Lung microvascular endothelial cell (primary cell): ENCODE data around the gene MOB2. TPM values are rescaled to one million over a fixed set of nuclear protein-coding genes. Genes with fewer than 3 reads are reported as not detected.

ENCODE experiments used
- DNase-seq, 2 donors: peaks; one replicate each; pipeline versions ENCODE4 v3.0.0 to v3.0.0-alpha.2; 2010; ENCODE audit warnings: low read depth in 2 of 2
- total RNA-seq: library from RNA; depleted of rRNA; stranded (reverse); fragments of >200 nt; gene quantifications from 2 replicates; pipeline ENCODE4 v1.2.1, GENCODE V29; 2014

The MOB2 gene
- total RNA-seq, 1 donor from 2014 or later, result 46.0 TPM

DNA sequence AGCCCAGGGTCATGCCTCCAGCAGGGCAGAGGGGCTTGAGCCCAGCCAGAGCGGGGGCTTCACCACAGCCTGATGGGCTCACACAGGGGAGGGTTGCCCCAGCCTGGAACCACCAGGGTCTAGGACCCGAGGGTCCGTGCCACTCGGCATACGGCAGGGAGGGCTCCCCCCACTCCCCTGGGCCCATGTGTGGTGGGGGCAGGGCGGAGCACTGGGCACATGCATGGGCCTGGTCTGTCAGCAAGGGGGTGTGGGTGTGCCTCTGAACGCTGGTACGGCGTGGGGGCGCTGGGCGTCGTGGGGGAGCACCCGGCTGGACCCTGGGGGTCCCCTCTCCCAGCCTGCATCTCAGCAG, 29.3 kb downstream of the MOB2 start:
- DNase-seq, result no peak

DNA sequence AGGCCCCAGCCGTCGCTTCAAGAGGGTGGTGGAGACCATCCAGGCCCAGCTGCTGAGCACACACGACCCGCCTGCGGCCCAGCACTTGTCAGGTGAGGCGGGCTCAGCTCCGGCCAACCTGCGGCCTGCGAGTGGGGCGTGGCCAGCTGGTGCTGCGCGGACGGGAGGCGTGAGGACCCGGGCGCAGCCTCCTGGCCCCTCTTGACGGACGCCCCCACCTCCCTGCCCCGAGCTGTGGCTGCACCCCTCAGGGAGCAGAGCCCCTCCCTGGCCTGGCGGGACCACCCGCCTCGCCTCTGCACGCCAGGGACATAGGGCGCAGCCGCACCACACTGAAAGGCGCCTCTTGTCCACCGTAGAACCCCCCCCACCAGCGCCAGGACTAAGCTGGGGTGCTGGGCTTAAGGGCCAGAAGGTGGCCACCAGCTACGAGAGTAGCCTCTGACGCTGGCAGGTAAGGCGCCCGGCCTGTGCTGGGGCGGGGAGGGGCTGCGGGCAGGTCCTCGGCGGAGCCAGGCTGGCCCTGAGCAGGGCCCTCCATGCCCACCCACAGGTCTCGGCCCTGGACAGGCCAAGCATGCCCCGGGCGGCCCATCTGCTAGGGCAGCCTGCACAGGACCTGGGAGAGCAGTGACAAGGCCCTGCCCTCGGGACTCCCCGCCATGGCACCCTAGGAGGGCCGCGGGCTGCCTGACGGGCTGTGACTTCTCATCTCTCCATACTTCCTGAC, 29.8 kb downstream of the MOB2 start:
- DNase-seq, result no peak

DNA sequence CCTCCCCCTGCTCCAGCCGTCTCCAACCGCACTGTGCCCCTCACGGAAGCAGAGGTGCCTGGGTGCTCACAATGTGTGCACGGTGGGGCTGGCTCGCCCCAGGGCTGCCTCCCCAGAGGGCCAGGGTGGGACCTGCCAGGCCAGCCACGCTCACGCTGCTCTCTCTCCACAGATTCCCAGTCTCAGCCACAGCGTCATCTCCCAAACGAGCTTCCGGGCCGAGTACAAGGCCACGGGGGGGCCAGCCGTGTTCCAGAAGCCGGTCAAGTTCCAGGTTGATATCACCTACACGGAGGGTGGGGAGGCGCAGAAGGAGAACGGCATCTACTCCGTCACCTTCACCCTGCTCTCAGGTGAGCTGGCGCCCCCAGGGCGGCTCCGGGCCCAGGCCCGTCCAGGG, 30.4 kb downstream of the MOB2 start:
- no peak for DNase-seq

DNA sequence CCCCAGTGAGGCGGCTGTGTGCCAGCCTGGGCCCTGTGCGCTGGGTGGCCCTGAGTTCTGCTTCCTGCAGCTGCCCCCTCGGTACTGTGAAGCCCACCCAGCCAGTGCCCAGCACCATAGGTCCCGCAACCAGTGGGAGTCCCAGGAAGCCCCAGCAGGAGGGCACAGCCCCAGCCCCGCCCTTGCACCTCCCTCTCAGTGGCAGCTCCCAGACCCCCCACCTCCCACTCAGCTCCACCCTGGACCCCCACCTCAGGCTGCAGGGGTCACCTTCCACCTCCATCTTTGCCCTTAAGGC, 30.9 kb downstream of the MOB2 start:
- DNase-seq, result no peak

DNA sequence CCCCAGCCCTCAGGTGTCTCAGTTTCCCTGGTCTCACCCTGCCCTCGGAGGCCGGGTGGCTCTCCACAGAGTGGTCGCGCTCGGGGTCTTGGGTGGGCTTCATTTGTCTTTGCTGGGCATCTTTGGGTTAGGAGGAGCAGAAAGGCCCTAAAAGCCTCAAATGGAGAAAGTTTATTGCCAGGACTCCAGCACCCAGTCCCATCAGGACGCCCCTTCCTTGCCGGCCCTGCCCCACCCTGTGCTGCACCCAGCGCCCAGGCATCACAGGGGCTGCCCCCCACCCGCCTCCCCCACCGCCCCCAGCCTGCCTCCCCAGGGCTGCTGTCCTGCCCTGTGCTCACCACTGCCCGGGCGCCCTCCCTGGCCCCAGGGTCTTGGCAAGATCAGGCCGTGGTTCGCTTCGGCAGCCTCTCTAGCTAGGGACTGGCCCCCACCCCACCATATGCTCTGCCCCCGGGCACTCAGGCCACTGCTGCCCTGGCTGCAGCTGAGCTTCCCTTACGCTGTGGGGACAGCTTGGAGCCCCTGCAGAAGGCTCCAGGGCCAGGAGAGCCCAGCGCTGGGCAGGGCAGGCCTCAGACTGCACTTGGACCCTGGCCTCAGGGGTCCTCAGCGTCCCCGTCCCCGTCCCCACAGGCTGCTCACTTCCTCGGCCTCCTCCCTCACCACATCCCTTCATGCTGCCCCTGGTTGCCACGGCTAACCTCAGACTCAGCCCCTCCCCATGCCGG, 31.4 kb downstream of the MOB2 start:
- DNase-seq, result no peak

DNA sequence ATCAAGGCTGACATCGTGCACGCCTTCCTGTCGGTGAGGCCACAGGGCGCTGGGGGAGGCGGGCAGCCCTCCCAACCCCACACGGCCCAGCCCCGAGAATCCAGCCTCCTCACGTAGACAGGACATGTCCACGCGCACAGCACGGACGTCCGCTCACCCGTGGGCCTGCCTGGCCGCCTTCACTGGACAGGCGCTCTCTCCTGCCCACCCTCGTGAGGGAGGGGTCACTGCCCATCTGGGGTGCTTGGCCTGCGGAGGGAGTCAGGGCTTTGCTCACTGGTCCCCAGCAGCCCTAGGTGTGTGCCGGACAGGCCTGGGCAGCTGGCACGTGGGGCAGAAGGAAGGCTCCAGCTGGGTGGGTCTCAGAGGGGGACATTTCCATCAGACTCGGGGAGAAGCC, 32.0 kb downstream of the MOB2 start:
- no peak for DNase-seq

DNA sequence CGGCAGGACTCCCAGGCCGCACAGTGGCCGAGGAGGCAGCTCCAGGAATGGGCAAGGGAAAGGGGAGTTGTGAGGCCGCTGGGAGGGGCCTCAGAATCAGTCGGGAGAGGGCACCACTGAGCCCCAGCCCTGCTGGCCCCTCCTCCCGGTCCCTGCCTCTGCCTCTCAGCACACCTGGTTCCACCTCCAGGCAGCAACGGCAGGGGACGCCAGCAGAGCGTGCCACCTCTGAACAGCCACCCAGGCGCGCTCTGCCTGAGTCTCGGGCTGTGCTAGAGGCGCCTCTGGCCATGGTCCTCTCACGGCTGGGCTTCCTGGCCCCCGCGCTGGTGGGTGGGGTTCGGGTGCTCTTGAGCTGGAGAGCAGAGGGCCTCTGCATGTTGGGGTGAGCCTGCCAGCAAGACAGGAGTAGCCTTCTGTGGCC, 33.0 kb downstream of the MOB2 start:
- DNase-seq, result peak in 1 of 2 donors; percentile 54

DNA sequence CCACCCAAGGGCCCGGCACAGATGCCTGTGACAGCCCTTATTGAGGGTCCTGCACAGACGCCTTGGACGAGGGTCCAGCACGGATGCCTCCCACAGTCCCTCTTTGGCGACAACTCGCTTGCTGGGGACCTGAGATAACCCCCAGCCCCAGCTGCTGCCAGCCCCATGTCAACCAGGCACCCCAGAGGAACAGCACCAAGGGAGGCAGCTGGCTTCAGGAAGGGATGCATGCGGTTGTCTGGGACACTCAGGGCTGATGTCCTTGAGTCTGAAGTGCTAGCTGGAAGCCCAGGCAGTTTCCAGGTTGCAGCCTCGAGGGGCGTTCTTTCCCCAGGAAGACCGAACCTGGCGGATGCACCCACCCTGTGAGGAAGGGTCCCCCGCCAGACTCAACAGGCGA, 33.8 kb downstream of the MOB2 start:
- no peak for DNase-seq

DNA sequence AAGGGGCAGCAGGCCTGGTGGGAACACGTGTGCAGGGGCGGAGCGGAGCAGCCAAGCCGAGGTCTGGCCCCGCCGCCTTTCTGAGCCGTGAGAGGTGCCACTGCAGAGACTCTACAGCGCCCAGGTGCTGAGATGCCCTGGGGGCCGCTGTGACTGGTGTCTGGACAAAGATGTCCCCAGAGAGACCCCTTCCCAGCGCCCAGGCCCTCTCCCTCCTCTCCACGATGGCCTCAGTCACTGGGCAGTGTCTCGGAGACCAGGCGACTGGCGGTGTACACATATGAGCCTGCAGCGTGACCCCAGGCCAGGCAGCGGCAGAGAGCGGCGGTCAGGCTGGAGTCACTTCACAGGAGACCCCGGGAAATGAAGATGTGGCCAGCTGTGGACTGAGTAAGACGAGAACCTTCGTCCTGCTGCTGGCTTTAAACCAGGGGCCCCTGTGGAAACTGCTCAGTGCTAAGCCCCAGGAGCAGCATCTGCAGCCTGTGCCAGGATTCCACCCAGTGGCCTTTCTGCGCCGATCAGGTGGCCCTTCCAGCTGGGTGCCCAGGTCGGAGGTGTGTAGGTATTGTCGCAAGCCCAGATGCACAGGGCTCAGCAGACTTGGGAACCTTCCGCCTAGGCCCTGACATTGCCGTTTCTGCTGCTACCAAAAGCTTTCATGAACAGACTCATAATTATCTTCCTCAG, 34.7 kb downstream of the MOB2 start:
- DNase-seq, result no peak

DNA sequence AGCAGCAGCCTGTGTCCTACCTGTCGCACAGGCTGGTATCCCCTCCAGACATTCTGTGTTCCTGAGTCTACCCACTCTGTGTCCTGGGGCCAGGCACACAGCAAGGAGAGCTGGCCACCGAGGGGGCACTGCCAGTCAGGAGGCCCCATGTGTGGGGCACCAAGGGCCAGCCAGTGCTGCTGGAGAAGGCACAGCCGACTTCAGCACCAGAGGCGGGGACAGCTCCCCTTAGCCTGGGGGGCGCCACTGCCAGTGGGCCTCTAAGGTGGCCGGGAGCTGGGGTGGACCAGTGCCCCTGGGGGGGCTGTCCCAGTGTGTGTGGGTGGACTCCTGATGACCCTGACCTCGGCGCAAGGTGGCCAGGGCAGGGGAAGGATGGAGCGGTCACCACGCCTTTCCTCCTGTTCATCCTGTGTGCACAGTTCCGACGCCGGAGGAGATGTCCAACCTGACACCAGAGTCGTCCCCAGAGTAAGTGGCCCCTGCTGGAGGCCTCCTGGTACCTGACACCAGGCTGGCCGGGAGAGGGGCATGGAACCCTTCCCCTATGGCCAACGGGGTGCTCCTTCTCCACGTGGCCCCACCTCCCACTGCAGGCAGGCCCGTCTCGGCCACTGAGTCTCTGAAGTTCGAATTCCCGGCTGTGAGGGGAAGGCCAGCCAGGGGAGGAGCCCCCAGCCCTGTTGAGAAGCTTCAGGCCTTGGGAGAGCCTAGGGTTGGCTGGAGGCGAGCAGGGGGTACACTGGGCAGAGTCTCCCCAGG, 35.4 kb downstream of the MOB2 start:
- no peak for DNase-seq

DNA sequence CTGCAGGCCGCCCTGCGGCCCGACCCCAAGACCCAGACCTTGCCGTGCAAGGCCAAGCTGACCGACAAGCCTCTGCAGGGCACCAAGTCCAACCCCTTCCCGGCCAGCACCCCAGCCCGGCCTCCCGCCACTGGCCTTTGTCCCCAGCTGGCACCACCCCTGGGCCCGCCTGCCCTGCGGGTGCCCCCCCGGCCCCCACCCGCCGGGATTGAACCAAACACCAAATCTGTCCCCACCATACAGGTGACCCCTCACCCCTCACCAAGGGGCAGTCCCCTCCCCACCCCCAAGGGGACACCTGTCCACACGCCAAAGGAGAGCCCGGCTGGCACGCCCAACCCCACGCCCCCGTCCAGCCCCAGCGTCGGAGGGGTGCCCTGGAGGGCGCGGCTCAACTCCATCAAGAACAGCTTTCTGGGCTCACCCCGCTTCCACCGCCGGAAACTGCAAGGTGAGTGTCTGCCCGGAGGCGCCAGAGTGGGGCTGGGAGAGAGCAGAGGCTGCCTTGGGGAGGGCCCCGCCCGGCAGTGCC, 36.2 kb downstream of the MOB2 start:
- DNase-seq, result no peak

DNA sequence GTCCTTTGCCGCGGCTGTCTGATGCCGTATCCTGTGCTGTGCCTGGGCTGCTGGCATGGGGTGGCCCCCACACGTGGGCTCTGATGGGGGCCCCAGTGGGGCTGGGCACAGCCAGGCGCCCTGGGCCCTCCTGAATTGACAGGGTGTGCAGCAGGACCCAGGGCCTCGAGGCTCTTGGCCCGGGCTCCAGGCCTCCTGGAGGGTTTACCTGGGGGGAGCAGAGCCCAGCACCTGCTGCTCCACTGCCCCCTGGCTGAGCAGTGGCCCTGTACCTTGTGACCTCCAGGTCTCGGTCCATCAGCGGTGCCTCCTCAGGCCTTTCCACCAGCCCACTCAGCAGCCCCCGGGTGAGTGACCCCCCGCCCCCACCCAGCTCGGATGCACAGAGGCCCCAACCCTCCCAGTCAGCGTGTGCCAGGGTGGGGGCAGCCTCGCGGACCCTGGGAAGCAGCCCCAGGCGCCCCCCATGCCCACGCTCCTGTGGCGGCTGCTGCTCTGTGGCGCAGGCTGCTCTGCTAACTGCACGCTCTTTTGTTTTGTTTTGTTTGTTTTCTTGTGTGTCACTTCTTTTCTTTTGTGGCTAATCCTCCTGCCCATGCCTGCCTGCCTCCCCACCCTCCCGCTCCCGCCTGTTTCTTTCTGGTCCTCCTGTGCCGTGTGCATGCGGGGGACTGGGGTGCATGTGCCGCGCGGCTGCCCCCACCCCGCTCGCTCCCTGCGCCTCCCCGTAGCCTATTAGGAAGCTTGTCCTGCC, 36.9 kb downstream of the MOB2 start:
- DNase-seq, result no peak

DNA sequence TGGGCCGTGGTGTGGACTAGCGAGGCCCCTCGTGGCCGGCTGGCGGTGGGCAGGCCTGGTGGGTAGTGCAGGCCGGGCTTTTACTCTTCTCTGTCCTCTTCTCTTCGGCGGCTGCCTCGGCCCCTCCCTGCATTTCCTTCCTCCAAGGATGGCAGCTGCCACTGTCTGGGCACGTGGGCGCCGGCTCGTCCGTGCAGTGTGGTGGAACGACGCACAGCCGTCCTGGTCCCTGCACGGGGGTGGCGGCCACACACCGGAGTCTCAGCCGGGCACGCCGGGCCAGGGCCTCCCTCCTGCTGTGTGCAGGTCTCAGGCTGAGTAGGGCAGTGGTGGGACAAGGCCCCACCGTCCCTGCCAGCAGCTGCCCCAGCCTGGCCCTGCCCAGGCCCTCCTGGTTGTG, 37.7 kb downstream of the MOB2 start:
- no peak for DNase-seq

DNA sequence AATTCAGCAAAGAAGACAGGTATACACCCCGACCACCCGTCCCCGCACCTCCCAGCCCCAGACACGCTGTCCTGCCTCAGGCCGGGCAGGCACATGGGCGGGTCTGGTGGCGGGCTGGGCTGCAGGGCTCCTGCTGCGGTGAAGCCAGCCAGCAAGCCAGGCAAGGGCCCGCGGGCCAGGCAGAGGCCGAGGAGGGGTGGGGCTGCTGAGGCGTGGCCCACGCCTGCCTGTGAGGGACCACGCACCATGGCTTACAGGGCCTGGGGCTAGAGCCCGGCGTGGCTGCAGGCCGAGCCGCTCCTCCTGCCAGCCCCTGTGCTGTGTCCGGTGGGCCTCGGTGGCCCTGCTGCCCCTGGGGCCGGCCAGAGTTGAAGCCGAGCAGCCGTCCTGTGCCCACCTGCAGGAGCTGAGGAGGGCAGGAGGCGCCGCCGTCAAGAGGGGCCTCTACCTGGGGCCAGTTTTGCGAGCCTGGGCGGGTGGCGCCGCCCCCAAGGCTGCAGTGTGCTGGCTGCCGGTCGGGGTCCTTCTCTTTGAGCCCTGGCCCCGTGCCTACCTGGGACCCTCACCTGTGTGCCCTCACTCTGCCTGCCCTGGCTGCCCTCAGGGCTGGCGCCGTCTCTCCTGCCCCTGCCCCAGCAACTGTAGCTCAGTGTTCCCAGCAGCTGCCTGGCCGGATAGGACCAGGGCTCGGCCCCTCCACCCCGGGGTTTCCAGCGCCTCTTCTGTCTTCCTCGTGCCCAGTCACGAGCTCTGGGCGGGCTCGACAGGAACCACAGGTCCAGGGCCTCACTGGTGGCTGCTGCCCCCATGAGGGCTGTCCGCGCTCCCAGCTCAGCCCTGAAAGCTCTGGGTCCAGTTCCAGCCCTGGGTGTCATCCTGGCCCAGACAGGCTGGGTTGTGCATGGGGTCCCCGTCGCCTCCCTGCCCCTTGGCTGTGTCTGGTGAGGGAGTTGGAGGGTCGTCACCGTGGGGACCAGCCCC, 38.4 kb downstream of the MOB2 start:
- DNase-seq, result no peak

DNA sequence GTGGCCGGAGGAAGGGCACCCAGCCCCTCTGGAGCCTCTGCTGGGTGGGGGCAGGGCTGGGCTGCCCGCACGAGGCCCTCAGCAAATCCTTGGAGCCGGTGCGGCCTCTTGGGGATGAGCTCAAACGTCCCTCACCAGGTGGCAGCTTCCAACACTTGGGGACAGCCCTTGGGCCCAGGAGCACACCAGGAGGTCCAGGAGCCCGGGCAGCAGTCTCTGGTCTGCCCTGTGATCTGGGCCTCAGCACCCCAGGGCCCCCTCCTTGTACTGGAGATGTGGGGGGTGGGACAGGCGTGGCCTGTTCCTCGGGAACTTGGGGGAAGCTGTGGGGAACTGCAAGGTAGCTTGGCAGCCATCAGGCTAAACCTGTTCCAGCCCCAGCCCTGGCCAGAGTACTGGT, 40.0 kb downstream of the MOB2 start:
- DNase-seq, result no peak

DNA sequence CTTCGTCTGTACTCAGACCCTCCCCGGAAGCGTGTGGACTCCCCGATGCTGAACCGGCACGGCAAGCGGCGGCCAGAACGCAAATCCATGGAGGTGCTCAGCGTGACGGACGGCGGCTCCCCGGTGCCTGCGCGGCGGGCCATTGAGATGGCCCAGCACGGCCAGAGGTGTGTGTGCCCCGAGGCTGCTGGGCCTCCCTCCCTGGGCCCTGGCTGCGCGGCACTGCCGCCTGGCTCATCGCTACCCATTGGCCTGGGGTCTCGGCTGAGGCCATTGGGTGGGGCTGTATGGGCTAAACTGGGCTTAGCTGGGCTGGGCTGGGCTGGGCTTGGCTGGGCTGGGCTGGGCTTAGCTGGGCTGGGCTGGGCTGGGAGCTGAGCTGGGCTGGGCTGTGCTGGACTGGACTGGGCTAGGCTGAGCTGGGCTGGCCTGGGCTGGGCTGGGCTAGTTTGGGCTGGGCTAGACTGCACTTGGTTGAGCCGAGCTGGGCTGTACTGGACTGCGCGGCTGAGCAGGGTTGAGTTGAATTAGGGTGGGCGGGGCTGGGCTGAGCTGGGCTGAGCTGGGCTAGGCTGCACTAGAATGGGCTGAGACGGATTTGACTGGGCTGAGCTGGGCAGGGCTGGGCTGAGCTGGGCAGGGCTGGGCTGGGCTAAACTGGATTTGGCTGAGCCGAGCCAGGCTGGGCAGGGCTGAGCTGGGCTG, 40.7 kb downstream of the MOB2 start:
- DNase-seq, result no peak

DNA sequence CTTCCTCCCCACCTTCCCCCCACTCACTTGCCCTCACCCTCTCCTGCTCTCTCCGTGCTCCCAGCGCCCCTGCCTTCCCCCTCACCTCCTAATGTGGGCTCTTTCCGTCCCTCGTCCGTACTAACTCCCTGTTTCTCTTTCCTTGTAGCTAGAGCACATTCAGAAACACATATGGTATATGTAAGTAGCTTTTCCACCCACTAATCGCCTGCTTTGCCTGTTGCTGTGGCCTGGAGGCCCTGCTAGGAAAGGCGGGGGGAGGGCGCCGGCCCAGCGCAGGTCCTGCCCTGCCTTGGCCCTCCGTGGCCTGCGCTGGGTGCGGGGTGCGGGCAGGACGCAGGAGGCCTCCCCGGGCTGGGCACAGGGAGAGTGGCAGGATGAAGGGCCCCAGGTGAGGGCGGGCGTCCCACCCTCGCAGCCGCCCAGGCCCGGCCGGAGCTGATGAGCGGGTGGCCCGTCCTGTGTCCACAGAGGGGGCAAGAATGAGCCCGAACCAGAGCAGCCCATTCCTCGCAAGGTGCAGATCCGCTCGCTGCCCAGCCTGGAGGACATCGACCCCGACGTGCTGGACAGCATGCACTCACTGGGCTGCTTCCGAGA, 41.7 kb downstream of the MOB2 start:
- no peak for DNase-seq

DNA sequence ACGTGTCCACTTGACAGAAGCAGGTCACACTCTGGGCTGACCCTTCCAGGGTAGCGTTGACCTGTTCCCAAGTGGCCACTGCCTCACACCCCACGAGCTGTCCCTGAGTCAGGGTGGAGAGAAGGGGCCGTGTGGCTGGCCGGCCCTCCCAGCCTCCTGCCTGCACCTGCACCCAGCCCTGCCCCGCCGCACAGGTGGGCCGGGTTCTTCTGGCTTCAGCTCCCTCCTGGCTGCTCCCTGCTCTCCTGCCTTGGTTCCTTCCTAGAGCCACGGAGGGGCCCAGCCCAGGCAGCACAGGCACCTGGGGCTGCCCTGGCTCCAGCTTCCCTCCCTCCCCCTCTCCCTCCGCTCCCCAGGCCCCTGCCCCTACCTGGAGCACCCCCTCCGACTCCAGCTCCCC, 42.3 kb downstream of the MOB2 start:
- no peak for DNase-seq

DNA sequence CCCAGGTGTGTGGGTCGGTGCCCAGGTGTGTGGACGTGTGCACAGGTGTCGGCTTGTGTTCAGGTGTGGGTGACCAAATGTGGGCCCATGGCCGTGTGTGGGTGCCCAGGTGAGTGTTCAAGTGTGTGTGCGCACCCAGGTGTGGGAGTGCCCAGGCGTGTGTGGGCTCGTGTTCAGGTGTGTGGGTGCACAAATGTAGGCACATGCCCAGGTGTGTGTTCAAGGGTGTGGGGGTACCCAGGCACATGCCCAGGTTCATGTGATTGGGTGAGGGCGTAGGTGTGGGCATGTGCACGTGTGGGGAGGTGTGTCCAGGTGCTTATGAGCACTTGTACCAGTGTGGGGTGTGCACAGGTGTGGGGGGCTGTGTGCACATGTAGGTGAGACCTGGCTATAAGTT, 42.8 kb downstream of the MOB2 start:
- no peak for DNase-seq
